ENCODE measurements around the gene PDE5A.
"Not testable (repeated sequence)": the region's sequence is repeated elsewhere in the genome, so short reads cannot be mapped to it uniquely, and the experiment has no call there.

The PDE5A gene

GRCh38 chr4:119470737-119471063, 157.9 kb downstream of the PDE5A start:
- not testable (repeated sequence) for DNase-seq (ENCODE audit: low read depth)

GRCh38 chr4:119470021-119470736, 158.4 kb downstream of the PDE5A start:
- DNase-seq (ENCODE audit: low read depth) = not testable (repeated sequence)

- DNase-seq (ENCODE audit: low read depth) = not testable (repeated sequence)
Measured at GRCh38 chr4:119469039-119469438, 159.6 kb downstream of the PDE5A start.

GRCh38 chr4:119462733-119463132, 165.9 kb downstream of the PDE5A start:
- not testable (repeated sequence) for DNase-seq (ENCODE audit: low read depth)

DNA sequence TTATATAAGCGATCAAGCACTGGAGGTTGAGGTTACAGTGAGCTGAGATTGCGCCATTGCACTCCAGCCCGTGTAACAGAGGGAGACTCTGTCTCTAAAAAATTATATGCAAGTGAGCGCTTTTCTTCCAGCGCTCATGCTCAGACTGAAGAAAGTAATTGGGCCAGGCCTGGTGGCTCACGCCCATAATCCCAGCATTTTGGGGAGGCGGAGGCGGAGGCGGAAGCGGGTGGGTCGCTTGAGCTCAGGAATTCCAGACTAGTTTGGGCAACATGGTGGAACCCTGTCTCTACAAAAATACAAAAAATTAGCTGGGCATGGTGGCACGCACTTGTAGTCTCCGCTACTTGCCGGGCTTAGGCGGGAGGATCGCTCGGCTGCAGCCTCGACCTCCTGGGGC, 172.9 kb downstream of the PDE5A start:
- peak; percentile 21 for DNase-seq (ENCODE audit: low read depth)

DNA sequence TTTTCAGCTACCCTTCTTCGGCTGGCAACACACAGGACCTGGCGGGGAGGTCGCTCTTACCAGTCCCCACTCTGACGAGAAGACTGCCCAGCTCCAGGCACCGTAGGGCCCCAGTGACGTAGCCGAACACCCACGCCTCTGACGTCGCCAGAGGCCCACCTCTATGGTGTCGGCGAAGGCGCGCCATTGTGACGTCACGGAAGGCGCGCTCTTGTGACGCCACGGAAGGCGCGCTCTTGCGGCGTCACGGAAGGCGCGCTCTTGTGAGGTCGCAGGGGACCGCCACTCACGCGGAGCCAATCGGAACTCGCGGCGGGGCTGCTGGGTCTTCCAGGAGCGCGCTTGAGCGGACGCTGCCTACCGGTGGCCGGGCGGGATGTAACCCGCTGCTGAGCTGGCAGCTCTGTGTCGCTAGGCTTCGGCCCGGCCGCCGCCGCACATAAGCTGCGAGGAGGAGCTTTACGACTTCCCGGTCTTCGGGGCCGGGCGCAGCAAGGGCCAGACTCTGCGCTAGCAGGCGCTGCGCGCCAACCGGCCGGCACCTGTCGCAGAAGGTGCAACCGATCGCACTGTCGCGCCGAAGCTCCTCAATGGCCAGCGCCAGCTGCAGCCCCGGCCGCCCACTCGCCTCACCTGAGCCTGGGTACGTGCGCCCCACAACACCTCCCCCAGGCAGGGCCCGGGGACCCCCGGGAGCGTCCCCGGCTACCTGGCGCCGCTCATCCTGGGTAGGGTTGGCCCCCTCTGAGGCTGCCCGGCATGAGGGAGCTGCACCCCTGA, 173.9 kb downstream of the PDE5A start:
- peak; percentile 95 for DNase-seq (ENCODE audit: low read depth)

DNA sequence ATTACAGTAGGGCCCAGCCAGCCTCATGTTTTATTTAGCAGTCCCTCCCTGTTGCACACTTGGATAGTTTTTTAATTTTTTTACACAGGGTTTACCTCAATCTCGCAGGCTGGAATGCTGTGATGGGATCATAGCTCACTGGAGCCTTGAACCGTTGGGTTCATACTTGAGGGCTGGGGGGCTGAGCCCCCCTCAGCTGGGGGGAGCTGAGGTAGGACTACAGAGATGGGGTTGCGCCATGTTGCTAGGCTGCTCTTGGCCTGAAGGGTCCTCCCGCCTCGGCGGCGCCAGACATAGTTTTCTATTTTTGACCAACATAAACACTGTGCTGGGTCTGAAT, 174.5 kb downstream of the PDE5A start:
- not testable (repeated sequence) for DNase-seq (ENCODE audit: low read depth)

DNA sequence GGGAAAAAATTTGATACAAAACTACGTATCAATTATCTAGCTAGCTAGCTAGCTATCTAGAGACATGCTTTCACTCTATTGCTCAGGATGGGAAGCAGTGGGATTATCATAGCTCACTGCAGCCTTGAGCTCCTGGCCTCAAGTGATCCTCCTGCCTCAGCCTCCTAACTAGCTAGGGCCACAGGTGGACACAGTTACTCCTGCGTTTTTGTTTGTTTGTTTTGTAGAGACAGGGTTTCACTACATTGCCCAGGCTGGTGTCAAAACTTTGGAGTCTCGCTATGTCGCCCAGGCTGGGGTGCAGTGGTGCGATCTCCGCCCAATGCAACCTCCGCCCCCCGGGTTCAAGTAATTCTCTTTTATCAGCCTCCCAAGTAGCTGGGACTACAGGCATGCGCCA, 175.3 kb downstream of the PDE5A start:
- DNase-seq (ENCODE audit: low read depth) = not testable (repeated sequence)

DNA sequence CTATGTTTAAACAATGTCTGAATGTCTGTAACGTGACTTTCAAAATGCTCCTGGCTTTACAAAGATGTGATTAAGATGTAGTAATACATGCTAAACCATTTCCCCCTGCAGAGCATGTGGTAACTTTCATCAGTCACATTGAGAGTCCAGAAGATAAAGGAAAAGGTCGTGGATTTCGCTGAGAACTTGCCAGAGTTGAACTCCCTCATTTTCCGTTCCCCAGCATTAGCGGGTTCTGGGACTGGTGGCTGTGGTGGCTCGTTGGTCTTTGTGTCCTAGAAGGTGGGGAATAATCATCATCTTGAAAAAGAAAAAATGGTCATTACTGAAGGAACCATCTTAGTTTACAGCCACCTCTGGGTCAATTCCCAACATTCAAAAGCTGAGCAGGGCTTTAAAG, 178.8 kb downstream of the PDE5A start:
- not testable (repeated sequence) for DNase-seq (ENCODE audit: low read depth)
